ENCODE data around the gene SEPSECS. TPM values are rescaled to one million over a fixed set of nuclear protein-coding genes. Genes with fewer than 3 reads are reported as not detected.
A peak's percentile ranks its signal among the peaks of the same experiment; 100 is the strongest.

SEPSECS gene
- total RNA-seq, 4 donors from 2014 or later: 6.9 to 22.8 (median 10.4) TPM

DNA sequence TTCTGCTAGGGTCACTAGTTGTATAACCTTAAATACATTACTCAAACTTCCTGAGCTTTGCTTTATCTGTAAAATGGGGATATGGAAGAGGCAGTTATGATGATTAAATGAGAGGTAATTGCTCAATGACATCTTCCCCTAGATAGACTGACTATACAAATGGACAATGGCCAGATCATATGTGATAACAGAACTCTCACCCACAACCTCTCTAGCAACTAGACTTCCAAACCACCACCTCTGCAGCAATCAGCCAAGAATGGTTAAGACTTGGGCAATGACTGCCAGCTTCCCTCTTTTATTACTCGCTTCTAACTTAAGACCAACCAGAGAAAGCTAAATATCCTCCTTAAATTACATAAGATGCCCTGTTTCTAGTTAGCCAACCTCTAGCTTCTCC lies 2.9 kb upstream of the SEPSECS start:
- Histone ChIP-seq H3K36me3 (no peaks in the 10 kb centered on the region), H3K27ac (no peak overlapping the region), H3K27me3 (no peaks in the 10 kb centered on the region), H3K4me1 (no peaks in the 10 kb centered on the region), H3K9me3 (no peaks in the 10 kb centered on the region), H3K4me3 (no peak overlapping the region)
- TF ChIP-seq, protein P1, sequence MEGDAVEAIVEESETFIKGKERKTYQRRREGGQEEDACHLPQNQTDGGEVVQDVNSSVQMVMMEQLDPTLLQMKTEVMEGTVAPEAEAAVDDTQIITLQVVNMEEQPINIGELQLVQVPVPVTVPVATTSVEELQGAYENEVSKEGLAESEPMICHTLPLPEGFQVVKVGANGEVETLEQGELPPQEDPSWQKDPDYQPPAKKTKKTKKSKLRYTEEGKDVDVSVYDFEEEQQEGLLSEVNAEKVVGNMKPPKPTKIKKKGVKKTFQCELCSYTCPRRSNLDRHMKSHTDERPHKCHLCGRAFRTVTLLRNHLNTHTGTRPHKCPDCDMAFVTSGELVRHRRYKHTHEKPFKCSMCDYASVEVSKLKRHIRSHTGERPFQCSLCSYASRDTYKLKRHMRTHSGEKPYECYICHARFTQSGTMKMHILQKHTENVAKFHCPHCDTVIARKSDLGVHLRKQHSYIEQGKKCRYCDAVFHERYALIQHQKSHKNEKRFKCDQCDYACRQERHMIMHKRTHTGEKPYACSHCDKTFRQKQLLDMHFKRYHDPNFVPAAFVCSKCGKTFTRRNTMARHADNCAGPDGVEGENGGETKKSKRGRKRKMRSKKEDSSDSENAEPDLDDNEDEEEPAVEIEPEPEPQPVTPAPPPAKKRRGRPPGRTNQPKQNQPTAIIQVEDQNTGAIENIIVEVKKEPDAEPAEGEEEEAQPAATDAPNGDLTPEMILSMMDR (IDR thresholded peaks at IDR 0.05): no peak
- no peak for TF ChIP-seq POLR2A (IDR thresholded peaks at IDR 0.05)
- DNase-seq: no peak
- intact Hi-C loops (cut with DNase I; ENCODE audit: low total_unique reads): no loop called here

DNA sequence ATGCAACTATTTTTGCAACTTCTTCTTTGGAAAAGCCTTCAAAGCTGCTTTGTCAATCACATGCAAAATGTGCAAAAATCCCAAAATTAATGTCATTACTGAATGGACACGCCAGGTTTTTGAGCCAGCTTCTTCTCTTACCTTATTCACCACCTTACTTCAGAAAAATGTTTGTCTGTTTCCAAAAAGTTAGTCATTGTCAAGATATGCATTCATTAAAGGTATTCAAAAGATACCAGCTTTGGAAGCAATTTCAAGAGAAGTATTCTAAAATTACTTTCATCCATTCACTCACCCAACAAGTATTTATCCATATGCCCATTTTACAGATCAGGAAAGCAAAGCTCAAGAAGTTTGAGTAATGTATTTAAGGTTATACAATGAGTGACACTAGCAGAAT lies 2.3 kb upstream of the SEPSECS start:
- H3K4me1 ChIP-seq: no peaks in the 10 kb centered on the region
- no peak overlapping the region for H3K27ac ChIP-seq
- H3K27me3 ChIP-seq: no peaks in the 10 kb centered on the region
- no peaks in the 10 kb centered on the region for H3K9me3 ChIP-seq
- no peaks in the 10 kb centered on the region for H3K36me3 ChIP-seq
- TF ChIP-seq POLR2A (IDR thresholded peaks at IDR 0.05): no peak
- TF ChIP-seq, protein P1 (IDR thresholded peaks at IDR 0.05): no peak
- intact Hi-C loops (cut with DNase I; ENCODE audit: low total_unique reads): no loop called here
- DNase-seq: no peak
- no peak overlapping the region for H3K4me3 ChIP-seq

DNA sequence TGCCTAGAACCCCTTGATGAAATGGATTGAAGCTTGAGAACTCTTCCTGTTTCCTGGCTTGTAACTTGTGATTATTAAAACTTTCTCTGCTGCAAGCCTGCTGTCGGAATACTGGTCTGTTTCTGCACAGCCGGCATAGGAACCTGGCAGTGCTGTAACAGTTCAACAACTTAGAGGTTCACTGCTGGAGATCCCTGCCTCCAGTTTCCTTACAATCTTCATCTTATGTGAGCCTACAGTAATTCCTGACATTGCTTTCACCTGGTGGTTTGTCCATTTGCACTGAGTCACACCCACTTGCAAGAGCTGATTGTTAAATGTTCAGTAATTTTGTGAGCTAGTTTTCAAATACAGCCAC lies 1.3 kb upstream of the SEPSECS start:
- Histone ChIP-seq H3K9me3 (no peaks in the 10 kb centered on the region), H3K27ac (peak overlapping the region; percentile 97 to 98), H3K4me1 (no peaks in the 10 kb centered on the region), H3K27me3 (no peaks in the 10 kb centered on the region), H3K36me3 (no peaks in the 10 kb centered on the region), H3K4me3 (peak overlapping the region in 1 of 2 donors; percentile 98)
- intact Hi-C loops (cut with DNase I; ENCODE audit: low total_unique reads): no loop called here
- no peak for TF ChIP-seq POLR2A (IDR thresholded peaks at IDR 0.05)
- TF ChIP-seq, protein P1 (IDR thresholded peaks at IDR 0.05): no peak
- no peak for DNase-seq

DNA sequence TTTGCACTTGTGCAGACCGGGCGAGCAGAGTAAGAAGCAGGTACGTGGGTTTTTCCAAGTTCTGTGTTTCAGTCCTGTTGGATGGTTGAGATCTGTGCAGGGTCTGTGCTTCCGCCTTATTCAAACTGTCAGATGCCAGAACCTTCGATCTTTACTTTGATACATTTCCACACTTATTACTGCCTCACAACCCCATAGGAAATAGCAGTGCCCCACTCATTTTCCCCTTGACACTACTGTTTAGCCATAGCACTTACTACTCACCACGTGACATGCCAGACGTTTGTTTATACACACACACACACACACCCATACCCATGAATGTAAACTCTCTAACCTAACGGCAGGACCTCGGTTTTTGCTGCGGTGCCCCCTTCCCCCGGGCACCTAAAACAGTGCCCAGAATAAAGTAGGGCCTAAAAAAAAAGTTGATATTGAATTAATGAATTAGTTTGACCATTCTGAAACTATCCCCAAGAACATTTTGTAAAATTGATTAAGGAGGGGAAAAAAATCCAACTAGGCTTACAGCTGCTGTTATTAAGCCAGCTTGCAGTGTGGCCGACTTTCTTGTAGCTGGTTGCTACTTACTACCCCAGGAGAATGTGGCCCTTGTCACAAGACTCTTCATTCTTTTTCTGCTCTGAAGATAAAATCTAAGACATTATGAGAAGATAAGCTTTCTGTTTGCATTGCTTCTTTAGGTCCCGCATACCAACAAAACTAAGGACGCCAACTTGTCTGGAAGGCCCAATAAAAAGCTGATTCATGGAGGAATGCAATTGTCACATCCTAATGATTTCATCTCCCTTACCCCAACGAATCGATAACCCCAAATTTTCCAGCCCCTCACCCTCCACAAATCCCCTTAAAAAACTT lies 704 bp upstream of the SEPSECS start:
- H3K27ac ChIP-seq: peak overlapping the region; percentile 97 to 98
- H3K4me3 ChIP-seq: peak overlapping the region; percentile 98 to 99
- H3K27me3 ChIP-seq: no peaks in the 10 kb centered on the region
- intact Hi-C loops (cut with DNase I; ENCODE audit: low total_unique reads): no loop called here
- no peaks in the 10 kb centered on the region for H3K36me3 ChIP-seq
- no peak for TF ChIP-seq POLR2A (IDR thresholded peaks at IDR 0.05)
- TF ChIP-seq, protein P1 (IDR thresholded peaks at IDR 0.05): no peak
- no peaks in the 10 kb centered on the region for H3K9me3 ChIP-seq
- DNase-seq: no peak
- H3K4me1 ChIP-seq: no peaks in the 10 kb centered on the region

DNA sequence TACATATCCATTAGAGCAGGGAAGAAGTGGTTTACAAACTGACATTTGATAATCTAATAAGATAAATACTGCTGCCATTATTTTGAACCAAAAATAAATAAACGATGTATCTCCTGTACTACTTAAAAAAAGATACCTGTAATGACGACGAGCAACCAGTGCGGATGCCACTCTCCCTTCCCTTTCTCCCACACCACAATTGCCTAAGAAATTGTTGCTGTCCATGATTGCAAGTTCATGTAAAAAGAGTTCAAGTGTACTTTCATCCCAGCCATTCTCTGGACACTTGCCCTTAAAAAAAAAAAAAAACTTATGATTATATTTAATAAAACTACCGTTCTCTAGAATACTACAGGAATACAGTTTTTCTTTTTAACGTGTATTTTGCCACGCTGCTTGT lies 1.4 kb downstream of the SEPSECS start:
- intact Hi-C loops (cut with DNase I; ENCODE audit: low total_unique reads): no loop called here
- Histone ChIP-seq H3K9me3 (no peaks in the 10 kb centered on the region), H3K4me1 (no peaks in the 10 kb centered on the region), H3K36me3 (no peaks in the 10 kb centered on the region), H3K27ac (no peak overlapping the region), H3K4me3 (no peak overlapping the region), H3K27me3 (no peaks in the 10 kb centered on the region)
- TF ChIP-seq POLR2A (IDR thresholded peaks at IDR 0.05): no peak
- TF ChIP-seq, protein P1 (IDR thresholded peaks at IDR 0.05): no peak
- DNase-seq: no peak
